Neuronal stem cell (in vitro differentiated cells): ENCODE results near the gene FOXC1. TPM values are rescaled to one million over a fixed set of nuclear protein-coding genes. Genes with fewer than 3 reads are reported as not detected.

ENCODE experiments used
- DNase-seq: peaks from one replicate; pipeline ENCODE4 v3.0.0-alpha.2; 2013; ENCODE audit warnings: low spot score
- H2AFZ ChIP-seq: one replicate; pipeline ENCODE4 v1.6.1; 2013; ENCODE audit warnings: mild to moderate bottlenecking, low read length, inconsistent platforms
- H2AK5ac ChIP-seq: 2 replicates; pipeline ENCODE4 v1.6.1; 2013; ENCODE audit warnings: low read depth, mild to moderate bottlenecking, inconsistent platforms, low read length, moderate library complexity, mixed read lengths
- H2BK120ac ChIP-seq: 2 replicates; pipeline ENCODE4 v1.6.1; 2013; ENCODE audit warnings: low read depth, mild to moderate bottlenecking, inconsistent platforms, low read length, moderate library complexity, mixed read lengths
- H2BK12ac ChIP-seq: one replicate; pipeline ENCODE4 v1.6.1; 2013; ENCODE audit warnings: low read length, inconsistent platforms
- H2BK15ac ChIP-seq: 2 replicates; pipeline ENCODE4 v1.6.1; 2013; ENCODE audit warnings: mild to moderate bottlenecking, low read length, inconsistent platforms, mixed read lengths
- H2BK5ac ChIP-seq: one replicate; pipeline ENCODE4 v1.6.1; 2013; ENCODE audit warnings: inconsistent platforms, mild to moderate bottlenecking, low read length, moderate library complexity
- H3K14ac ChIP-seq: one replicate; pipeline ENCODE4 v1.6.1; 2013; ENCODE audit warnings: low read length, inconsistent platforms
- H3K18ac ChIP-seq: 2 replicates; pipeline ENCODE4 v1.6.1; 2013; ENCODE audit warnings: low read length, inconsistent platforms
- H3K23ac ChIP-seq: 2 replicates; pipeline ENCODE4 v1.6.1; 2013; ENCODE audit warnings: low read depth, mild to moderate bottlenecking, mixed read lengths, low read length, inconsistent platforms; ENCODE audit not compliant: poor library complexity
- H3K27ac ChIP-seq: replicated peaks from 3 replicates; pipeline ENCODE4 v1.5.1; 2013; ENCODE audit warnings: low read length, inconsistent platforms
- H3K27me3 ChIP-seq, 3 experiments: 2 replicates each; pipeline ENCODE4 v1.6.1; 2013; ENCODE audit warnings: low read length in 3 of 3, mild to moderate bottlenecking in 2 of 3, inconsistent platforms in 1 of 3, low read depth in 1 of 3, mixed read lengths in 1 of 3, moderate library complexity in 1 of 3; ENCODE audit not compliant: control insufficient read depth in 3 of 3, insufficient read depth in 3 of 3
- H3K36me3 ChIP-seq, 2 donors: replicated peaks in 1 of 2; 2 replicates each; pipeline ENCODE4 v1.6.1; 2013; ENCODE audit warnings: low read length in 2 of 2; ENCODE audit not compliant: control insufficient read depth in 2 of 2, insufficient read depth in 2 of 2
- H3K4ac ChIP-seq: 2 replicates; pipeline ENCODE4 v1.6.1; 2013; ENCODE audit warnings: inconsistent platforms, mild to moderate bottlenecking, low read length, moderate library complexity
- H3K4me1 ChIP-seq, 2 donors: 1 replicate in 1 of 2; 2 replicates in 1 of 2; pipeline ENCODE4 v1.6.1; 2013; ENCODE audit warnings: low read length in 2 of 2, low read depth in 1 of 2; ENCODE audit not compliant: control insufficient read depth in 2 of 2, insufficient read depth in 1 of 2
- H3K4me2 ChIP-seq: one replicate; pipeline ENCODE4 v1.6.1; 2013; ENCODE audit warnings: mild to moderate bottlenecking, low read length, inconsistent platforms; ENCODE audit not compliant: insufficient read depth, poor library complexity, severe bottlenecking
- H3K4me3 ChIP-seq, 2 donors: 2 replicates each; pipeline ENCODE4 v1.5.1; 2013; ENCODE audit warnings: low read length in 2 of 2, mild to moderate bottlenecking in 2 of 2, inconsistent platforms in 1 of 2, moderate library complexity in 1 of 2
- H3K79me1 ChIP-seq: one replicate; pipeline ENCODE4 v1.6.1; 2013; ENCODE audit warnings: low read depth, mild to moderate bottlenecking, inconsistent platforms, low read length, moderate library complexity
- H3K9ac ChIP-seq: one replicate; pipeline ENCODE4 v1.6.1; 2013; ENCODE audit warnings: mild to moderate bottlenecking, low read depth, low read length, inconsistent platforms; ENCODE audit not compliant: poor library complexity
- H3K9me3 ChIP-seq, 2 donors: replicated peaks in 1 of 2; 2 replicates each; pipeline versions ENCODE3 to v1.6.1; 2013; ENCODE audit warnings: low read length in 2 of 2, mild to moderate bottlenecking in 2 of 2, inconsistent platforms in 1 of 2, low read depth in 1 of 2, mixed read lengths in 1 of 2, moderate library complexity in 1 of 2; ENCODE audit not compliant: control insufficient read depth in 2 of 2, insufficient read depth in 1 of 2
- H4K8ac ChIP-seq: one replicate; pipeline ENCODE4 v1.6.1; 2013; ENCODE audit warnings: low read depth, mild to moderate bottlenecking, inconsistent platforms, low read length, moderate library complexity
- H4K91ac ChIP-seq: one replicate; pipeline ENCODE4 v1.6.1; 2013; ENCODE audit warnings: low read length, low read depth, mild to moderate bottlenecking, inconsistent platforms; ENCODE audit not compliant: poor library complexity
- WGBS, 2 donors: extraction: QIAGEN DNeasy Blood & Tissue Kit; methylation state at CpG; one replicate each; pipeline ENCODE4 v1.1.7; 2013; ENCODE audit warnings: missing lambda C conversion rate in 2 of 2, mixed read lengths in 1 of 2; ENCODE audit not compliant: insufficient read length in 2 of 2, insufficient replicate concordance in 1 of 2; ENCODE audit errors: extremely low coverage in 2 of 2; 5-methylcytosine and 5-hydroxymethylcytosine counted together
- polyA plus RNA-seq, 2 experiments: library from polyadenylated mRNA; stranded (reverse); fragments of 200-250 nt; gene quantifications; one replicate each; pipeline ENCODE4 v1.2.3, GENCODE V29; 2013

FOXC1 gene
- 0.52 TPM for polyA plus RNA-seq (2013, experiment 1 of 2)
- 0.53 TPM for polyA plus RNA-seq (2013, experiment 2 of 2)

DNA sequence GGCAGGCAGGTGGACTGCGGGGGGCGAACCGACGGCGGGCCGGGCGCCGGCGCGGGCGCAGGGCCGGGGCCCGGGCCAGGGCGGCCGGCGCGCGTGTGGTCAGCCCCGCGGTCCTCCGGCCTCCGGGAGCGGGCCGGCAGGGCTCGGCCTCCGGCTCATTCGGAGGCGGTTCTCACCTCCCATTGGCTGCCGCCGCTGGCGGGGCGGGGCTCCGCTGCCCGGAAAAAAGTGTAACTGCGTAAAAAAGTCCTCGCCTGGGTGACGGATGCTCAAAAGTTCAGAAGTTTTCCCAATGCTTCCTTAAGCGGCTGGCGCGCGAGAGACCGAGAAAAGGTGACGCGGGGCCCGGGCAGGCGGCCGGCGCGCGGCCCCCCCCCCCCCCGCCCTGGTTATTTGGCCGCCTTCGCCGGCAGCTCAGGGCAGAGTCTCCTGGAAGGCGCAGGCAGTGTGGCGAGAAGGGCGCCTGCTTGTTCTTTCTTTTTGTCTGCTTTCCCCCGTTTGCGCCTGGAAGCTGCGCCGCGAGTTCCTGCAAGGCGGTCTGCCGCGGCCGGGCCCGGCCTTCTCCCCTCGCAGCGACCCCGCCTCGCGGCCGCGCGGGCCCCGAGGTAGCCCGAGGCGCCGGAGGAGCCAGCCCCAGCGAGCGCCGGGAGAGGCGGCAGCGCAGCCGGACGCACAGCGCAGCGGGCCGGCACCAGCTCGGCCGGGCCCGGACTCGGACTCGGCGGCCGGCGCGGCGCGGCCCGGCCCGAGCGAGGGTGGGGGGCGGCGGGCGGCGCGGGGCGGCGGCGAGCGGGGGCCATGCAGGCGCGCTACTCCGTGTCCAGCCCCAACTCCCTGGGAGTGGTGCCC is at the start of gene FOXC1:
Gene FOXC1, plus strand, starts transcription at position 268 of the 849 bp plus-strand sequence. Its CDS starts 531 bp downstream, at position 799.
- H3K4ac ChIP-seq: no peak within 1 kb of the TSS
- H3K9me3 ChIP-seq: no peaks in the 10 kb centered on the region
- H3K4me3 ChIP-seq: peak within 1 kb of the TSS; percentile 64 to 81
- H3K9ac ChIP-seq: peak within 1 kb of the TSS; percentile 70
- no peaks in the 10 kb centered on the region for H3K36me3 ChIP-seq
- peaks cover 62 to 87% (median 76%) of the 10 kb centered on the region in 3 experiments for H3K27me3 ChIP-seq
- H2BK120ac ChIP-seq: no peak within 1 kb of the TSS
- peak within 1 kb of the TSS; percentile 99 for H2AFZ ChIP-seq
- no peak within 1 kb of the TSS for H2BK12ac ChIP-seq
- no CpG with 5 or more reads among the region's 115 CpGs for WGBS, 2 donors
- H4K91ac ChIP-seq: no peak within 1 kb of the TSS
- H3K23ac ChIP-seq: peak within 1 kb of the TSS; percentile 89
- H3K14ac ChIP-seq: peak within 1 kb of the TSS; percentile 21
- peaks cover 24 to 26% of the 10 kb centered on the region in 2 donors for H3K4me1 ChIP-seq
- H3K79me1 ChIP-seq: peaks cover 5% of the 10 kb centered on the region
- H2BK15ac ChIP-seq: peak within 1 kb of the TSS; percentile 81
- peak within 1 kb of the TSS; percentile 96 for H3K4me2 ChIP-seq
- H2AK5ac ChIP-seq: peak within 1 kb of the TSS; percentile 84
- H4K8ac ChIP-seq: no peak within 1 kb of the TSS
- peak within 1 kb of the TSS; percentile 90 for H3K18ac ChIP-seq
- peak; percentile 80 for DNase-seq
- no peak within 1 kb of the TSS for H2BK5ac ChIP-seq
- H3K27ac ChIP-seq: no peak within 1 kb of the TSS

- no peaks in the 10 kb centered on the region for H3K9me3 ChIP-seq
- no peaks in the 10 kb centered on the region for H3K36me3 ChIP-seq
- no peaks in the 10 kb centered on the region for H3K4me1 ChIP-seq
- H3K4me2 ChIP-seq: no peak overlapping the region
- no peaks in the 10 kb centered on the region for H3K27me3 ChIP-seq
- H2BK12ac ChIP-seq: no peak overlapping the region
- H2BK120ac ChIP-seq: no peak overlapping the region
- no peak overlapping the region for H4K8ac ChIP-seq
- no peak overlapping the region for H3K9ac ChIP-seq
- no peak overlapping the region for H2AFZ ChIP-seq
- H3K23ac ChIP-seq: no peak overlapping the region
- no peak overlapping the region for H4K91ac ChIP-seq
- WGBS, 2 donors: no CpG with 5 or more reads among the region's 4 CpGs
- DNase-seq: no peak
- H2AK5ac ChIP-seq: no peak overlapping the region
- no peak overlapping the region for H3K4ac ChIP-seq
- no peaks in the 10 kb centered on the region for H3K79me1 ChIP-seq
- H3K27ac ChIP-seq: no peak overlapping the region
- H2BK5ac ChIP-seq: no peak overlapping the region
- H3K18ac ChIP-seq: no peak overlapping the region
- H2BK15ac ChIP-seq: no peak overlapping the region
- no peak overlapping the region for H3K4me3 ChIP-seq
- no peak overlapping the region for H3K14ac ChIP-seq
These were observed 49.2 kb upstream of the FOXC1 start for GRCh38 chr6:1560281-1561058.

DNA sequence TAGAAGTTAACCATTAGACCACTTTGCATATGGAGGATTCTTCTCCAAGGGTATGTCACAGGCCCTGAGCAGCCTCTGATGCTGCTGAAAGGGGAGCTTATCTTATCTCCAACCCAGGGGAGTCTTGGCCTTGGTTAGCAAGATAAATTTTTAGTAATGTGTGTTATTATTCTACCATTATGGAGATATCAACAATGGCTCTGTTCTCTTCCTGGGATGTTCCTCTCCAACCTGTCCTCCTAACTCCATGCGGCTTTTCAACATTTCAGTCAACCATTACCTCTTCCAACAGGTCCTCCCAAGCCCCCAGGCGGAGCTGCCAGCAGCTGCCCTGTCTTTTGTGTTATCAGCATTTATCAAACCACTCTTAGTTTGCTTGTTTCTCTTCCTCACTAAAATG is 48.4 kb upstream of the FOXC1 start:
- Histone ChIP-seq H3K4ac (no peak overlapping the region), H2AK5ac (no peak overlapping the region), H3K27me3 (no peaks in the 10 kb centered on the region), H3K36me3 (no peaks in the 10 kb centered on the region), H2BK120ac (no peak overlapping the region), H3K9ac (no peak overlapping the region), H4K91ac (no peak overlapping the region), H3K4me3 (no peak overlapping the region), H2BK5ac (no peak overlapping the region), H2AFZ (no peak overlapping the region), H3K79me1 (no peaks in the 10 kb centered on the region), H3K9me3 (no peaks in the 10 kb centered on the region), H4K8ac (no peak overlapping the region), H3K14ac (no peak overlapping the region), H2BK12ac (no peak overlapping the region), H2BK15ac (no peak overlapping the region), H3K18ac (no peak overlapping the region), H3K23ac (no peak overlapping the region), H3K27ac (no peak overlapping the region), H3K4me1 (no peaks in the 10 kb centered on the region), H3K4me2 (no peak overlapping the region)
- DNase-seq: no peak
- WGBS, 2 donors: no CpG with 5 or more reads among the region's 2 CpGs
